ENCODE results near the gene PKN3.

DNA sequence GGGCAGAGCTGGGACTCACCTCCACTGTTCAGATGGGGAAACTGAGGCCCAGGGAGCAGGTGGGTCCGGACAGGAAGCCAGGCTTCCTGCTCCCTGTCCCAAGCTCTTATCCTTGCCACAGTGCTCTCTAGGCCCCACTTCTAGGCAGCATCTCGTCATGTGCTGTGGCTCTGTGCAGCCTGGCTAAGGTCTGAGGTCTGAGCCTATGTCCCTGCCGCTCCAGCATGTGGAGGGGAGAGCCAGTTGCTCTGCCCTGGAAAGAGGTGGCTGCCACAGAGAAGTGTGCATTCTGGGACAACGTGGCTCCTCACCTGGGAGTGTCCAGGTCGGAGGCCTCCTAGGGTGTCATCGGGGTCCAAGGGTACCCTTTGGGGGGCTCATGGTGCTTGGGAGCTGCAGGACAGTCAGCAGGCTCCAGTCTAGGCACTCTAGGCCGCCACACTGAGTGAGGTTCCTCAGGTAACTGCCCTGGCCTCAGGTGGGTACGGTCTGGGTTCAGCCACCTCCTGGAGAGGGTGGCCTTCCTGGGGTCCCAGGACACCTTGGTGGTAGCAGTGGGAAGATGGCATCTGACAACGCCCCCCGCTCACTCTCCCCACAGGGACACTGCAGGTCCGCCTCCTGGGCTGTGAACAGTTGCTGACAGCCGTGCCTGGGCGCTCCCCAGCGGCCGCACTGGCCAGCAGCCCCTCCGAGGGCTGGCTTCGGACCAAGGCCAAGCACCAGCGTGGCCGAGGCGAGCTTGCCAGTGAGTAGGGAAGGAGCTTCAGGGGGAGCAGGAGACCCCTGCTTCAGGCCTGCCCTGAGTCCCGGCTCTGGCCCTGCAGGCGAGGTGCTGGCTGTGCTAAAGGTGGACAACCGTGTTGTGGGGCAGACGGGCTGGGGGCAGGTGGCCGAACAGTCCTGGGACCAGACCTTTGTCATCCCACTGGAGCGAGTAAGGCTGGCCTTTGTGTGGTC is 10.4 kb downstream of the PKN3 start:
- TF ChIP-seq, protein P1, sequence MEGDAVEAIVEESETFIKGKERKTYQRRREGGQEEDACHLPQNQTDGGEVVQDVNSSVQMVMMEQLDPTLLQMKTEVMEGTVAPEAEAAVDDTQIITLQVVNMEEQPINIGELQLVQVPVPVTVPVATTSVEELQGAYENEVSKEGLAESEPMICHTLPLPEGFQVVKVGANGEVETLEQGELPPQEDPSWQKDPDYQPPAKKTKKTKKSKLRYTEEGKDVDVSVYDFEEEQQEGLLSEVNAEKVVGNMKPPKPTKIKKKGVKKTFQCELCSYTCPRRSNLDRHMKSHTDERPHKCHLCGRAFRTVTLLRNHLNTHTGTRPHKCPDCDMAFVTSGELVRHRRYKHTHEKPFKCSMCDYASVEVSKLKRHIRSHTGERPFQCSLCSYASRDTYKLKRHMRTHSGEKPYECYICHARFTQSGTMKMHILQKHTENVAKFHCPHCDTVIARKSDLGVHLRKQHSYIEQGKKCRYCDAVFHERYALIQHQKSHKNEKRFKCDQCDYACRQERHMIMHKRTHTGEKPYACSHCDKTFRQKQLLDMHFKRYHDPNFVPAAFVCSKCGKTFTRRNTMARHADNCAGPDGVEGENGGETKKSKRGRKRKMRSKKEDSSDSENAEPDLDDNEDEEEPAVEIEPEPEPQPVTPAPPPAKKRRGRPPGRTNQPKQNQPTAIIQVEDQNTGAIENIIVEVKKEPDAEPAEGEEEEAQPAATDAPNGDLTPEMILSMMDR (IDR thresholded peaks at IDR 0.05), result no peak
- no peak for TF ChIP-seq POLR2A (IDR thresholded peaks at IDR 0.05)
- TF ChIP-seq EP300 (IDR thresholded peaks at IDR 0.05), result no peak
- TF ChIP-seq POLR2AphosphoS5 (IDR thresholded peaks at IDR 0.05), result no peak
